ENCODE data around the gene TEP1.
A peak's percentile ranks its signal among the peaks of the same experiment; 100 is the strongest.
"Not testable (repeated sequence)": the region's sequence is repeated elsewhere in the genome, so short reads cannot be mapped to it uniquely, and the experiment has no call there.

TEP1 gene

DNA sequence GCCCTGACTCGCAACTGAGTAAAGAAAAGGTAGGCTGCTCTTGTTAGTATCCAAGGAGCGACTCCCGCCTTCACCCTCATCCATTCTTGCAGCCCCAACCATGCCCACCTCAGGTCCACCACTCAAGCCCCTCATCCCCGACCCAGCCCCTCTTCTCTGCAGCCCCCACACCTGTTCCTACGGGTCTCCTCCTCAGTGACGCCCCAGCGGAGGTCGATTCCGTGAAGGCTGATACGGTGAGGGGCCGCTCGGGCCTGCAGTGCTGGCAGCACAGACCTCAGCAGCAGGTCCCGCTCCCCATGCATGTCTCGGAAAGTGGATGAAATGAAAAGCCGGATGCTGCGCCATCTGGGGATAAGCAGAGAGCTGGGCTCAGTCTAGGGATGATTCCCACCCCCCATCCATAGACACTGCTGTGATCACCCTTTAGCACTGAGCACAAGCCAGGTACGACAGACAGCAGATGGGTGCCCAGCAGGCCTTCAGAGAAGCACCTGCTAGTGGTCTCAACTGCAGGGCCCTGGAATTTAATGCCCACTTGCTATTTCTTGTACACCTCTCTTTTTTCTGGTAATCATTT, 26.9 kb downstream of the TEP1 start:
- DNase-seq (ENCODE audit: low spot score) = no peak

DNA sequence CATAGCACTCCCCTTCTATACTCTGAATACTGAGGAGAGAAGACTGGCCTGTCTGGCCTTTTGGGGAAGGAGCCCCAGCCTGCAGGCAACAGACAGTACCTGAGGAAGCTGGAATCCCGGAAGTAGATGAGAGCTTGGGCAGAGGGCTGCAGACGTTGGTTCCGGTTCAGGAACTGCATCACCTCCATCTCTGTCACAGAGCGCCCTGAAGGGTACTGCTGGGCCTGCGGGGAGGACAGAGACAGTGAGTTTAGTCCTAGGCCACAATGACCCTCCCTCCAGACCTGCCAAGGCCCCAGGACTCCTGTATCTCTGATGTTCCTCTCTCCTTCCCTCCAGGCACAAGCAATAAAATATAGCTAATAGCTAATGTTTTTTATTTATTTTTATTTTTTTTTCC, 28.4 kb downstream of the TEP1 start:
- no peak for DNase-seq (ENCODE audit: low spot score)

DNA sequence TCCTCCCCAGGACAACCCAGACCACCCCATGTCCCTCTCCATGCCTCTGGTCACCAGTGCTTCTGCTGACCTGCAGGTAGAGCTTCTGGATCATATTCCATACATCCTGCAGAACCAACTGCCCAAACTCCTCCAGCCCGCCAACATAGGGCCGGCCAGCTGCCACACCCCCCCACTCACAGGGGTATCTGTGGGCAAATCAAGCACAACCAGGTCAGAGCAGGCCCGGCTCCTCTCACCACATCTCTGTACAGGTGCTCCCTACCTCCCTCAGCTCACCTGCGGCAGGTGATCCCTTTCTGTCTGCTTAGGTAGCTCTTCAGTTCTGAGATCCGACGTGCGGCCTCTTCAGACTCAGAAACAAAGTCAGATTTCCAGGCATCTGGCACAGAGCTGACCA, 29.0 kb downstream of the TEP1 start:
- DNase-seq (ENCODE audit: low spot score) = no peak

DNA sequence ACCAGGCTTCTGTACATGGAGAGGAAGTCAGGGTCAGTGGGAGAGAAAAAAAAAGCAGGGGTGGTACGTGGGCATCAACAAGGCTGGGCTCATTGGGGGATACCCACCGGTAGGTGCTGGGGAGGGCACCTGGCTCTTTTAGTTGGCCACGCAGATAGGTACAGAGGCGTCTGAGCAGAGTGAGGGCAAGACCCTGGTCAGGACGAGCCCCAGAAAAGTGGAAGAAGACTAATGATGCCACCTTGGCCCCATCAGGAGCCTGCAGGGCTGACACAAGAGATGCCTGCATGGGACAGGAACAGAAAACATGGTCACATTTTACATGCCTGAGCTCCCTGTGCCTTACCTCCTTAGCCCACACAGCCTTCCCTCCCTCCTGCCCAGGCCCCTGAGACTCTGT, 29.7 kb downstream of the TEP1 start:
- no peak for DNase-seq (ENCODE audit: low spot score)

DNA sequence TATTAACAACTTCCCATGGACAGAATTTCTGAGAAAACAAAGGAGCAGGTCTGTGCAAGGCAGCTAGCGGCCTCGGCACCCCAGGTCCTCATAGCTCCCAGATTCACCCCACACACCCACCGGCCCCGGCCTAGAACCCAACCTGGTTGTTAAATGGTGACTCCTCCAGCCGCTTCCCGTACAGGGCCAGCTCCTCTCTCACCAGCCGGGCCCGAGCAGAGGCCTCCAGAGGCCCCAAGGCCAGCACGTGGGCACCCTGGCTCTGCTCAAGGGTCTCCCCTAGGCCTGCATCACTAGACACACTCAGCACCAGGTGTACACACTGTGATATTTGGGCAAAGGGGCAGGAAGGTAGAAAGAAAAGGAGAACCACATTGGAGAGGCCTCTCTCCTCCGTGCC, 30.3 kb downstream of the TEP1 start:
- DNase-seq (ENCODE audit: low spot score) = no peak

DNA sequence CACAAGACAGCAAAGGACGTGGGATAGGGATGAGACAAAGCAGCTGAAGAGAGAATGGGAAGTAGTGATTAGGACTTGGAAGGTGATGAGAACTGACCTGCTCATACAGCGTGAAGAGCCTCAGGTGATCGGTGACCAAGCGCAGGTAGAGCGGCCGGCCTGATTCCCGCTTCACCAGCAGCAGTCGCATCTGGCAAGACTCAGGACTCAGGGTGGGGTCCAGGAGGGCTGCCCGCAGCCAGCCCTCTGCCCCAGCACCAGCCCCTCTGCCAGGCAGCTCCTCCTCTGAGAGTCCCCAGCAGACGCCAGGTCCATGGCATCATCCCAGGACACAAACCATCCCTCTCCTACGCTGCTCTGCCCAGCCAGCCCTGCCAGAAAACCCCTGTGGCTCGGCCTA, 30.8 kb downstream of the TEP1 start:
- DNase-seq (ENCODE audit: low spot score) = no peak

DNA sequence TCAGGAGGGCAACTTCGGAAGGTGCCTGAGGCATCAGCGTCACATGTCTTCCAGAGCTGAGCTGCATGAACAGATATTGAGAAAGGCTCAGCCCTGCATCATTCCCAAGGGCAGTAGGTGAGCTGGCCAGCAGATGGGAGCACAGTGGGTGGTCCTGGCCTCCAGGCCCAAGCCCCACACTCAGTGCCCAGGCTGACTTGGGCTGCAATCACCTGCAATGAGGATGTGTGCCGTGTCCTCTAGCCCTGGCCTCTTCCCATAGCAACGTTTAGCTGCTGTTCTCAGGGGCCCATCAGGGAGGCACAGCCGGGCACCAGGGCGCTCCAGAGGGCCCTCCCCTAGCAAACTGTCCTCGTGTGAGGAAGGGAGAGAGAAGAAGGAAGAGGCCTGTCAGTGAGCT, 32.0 kb downstream of the TEP1 start:
- DNase-seq (ENCODE audit: low spot score) = no peak

DNA sequence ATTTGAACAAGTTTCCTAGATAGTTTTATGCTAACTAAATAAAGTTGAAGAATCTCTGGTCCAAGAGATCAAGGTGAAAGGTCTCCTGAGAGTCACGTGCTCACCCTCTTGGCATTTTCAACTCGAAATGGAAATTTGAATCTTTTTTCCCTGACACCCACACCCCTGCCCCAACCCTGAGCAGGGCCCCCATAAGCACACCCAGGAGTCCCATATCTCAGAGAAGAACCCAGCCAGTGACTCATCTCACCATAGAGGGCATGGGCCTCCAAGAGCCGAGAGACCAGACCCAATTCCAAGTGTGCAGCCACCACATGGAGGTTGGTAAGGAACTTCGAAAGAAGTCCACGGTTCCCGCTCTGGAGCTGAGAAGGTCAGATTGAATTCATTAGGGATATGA, 32.6 kb downstream of the TEP1 start:
- no peak for DNase-seq (ENCODE audit: low spot score)

DNA sequence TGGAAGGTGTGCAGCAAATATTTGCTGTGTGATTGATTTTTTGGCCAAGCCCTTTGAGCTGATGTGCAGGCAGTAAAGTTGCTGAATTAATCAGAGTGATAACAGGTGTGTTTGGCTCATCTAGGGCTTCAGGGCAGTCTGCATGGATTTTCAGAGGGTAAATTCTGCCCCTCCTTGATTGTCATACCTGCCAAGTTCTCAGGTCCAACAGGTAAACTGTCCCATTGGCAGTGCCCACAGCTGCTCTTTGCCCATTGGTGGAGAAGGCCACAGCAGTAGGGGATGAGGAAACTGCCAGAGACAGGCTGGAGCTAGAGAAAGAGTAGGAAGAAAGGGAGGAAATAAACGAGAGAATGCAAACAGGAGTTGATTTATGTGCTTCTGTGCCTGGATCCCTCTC, 33.6 kb downstream of the TEP1 start:
- no peak for DNase-seq (ENCODE audit: low spot score)

DNA sequence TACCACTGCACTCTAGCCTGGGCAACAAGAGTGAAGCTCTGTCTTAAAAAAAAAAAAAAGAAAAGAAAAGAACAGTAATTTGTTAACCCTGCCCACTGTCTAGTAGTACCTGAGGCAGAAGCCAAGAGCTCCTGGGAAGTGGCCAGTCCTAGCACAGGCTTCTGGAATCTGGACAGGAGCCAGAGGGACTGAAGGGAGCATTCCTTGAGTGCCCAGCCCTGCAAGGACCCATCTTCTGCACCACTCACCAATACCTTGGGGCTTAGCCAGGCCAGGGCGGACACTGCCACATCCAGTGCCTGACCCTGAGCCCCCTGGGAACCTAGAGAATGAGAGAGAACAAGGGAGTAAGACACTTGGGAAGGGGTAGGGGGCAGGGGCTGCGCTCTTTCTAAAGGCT, 36.1 kb downstream of the TEP1 start:
- DNase-seq (ENCODE audit: low spot score) = no peak

DNA sequence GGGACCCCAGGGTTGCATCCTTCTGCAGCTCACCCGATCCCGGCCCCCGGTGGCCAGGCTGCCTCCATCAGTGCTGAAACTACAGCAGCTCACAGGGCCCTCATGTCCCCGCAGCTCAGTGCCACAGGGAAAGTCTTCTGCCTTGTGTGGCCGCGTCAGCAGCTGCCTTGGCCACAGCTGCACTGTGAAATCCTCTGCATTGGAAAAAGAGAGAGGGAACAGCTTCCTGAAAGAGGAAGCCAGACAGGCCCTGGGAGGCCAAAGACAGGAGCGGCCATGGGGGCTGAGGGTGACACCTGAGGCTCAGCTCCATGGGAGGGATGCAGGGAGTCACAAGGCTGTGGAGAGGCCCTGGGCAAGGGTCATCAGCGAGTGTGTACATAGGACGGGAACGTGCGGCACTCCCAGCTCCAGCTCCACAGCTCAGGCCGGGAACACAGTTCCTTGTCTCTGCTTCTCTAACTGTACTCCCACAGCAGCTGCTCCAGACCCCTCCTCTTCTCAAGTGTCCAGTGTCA, 37.2 kb downstream of the TEP1 start:
- no peak for DNase-seq (ENCODE audit: low spot score)

DNA sequence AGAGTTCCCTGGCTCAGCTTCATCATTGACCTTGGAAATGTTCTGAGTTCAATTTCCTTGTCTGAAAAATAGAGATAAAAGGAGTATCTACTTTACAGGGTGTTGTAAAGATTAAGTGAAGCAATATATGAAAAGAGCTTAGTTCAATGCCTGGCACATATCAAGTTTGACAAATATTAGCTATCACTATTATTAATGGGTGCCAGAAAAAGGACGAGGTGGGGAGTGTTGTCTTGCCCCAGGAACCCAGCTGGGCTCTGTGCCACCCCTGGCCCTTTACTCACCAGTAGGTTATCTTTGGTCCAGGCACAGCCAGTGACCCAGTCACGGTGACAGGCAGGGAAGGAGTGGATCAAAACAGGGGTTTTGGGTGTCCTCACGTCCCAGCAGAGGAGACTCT, 37.8 kb downstream of the TEP1 start:
- no peak for DNase-seq (ENCODE audit: low spot score)

DNA sequence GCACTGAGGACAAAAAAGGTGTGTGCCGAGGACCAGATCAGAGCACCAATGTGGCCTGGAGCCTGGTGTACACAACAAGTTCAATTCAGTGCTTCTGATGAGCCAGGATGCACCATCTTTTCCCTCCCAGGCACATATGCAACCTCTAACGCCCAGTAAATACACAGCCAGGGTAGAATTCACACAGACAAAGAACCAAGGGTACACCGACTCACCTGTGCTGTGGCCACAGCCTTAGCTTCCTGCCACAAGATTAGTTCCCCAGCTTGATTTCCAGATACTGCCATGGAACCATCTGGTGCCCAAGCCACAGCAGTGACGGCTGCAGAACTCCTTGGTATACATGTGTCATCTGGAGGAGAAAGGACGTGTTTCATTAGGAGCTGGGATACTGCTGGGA, 40.5 kb downstream of the TEP1 start:
- DNase-seq (ENCODE audit: low spot score) = no peak

DNA sequence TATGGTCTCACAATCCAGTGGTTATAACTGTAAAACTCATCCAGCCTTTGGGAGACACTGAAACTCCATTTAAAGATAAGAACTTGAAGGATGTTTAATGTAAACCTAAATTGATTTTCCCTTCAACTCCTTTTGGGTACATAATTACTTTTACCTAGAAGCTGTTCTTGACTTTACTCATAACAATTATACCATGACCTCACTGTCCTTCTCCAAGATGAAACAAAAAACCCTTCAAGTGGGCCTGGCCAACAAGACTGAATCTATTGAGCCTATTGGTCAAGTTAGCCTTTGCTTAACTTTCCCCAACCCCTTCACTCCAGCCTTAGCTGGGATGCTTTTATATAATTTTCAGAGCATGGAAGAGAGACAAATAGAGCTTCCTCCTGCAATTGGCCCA, 47.4 kb downstream of the TEP1 start:
- peak; percentile 14 for DNase-seq (ENCODE audit: low spot score)

DNA sequence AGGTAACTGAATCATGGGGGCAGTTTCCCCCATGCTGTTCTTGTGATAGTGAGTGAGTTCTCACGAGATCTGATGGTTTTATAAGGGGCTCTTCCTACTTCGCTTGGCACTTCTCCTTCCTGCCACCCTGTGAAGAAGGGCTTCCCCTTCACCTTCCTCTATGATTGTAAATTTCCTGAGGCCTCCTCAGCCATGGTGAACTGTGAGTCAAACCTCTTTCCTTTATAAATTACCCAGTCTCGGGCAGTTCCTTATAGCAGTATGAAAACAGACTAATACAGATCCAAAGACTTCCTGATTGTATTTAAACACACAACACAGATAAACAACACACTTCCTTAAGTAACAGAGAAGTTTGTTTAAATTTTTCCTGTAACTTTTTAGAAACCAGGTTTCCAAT, 54.8 kb downstream of the TEP1 start:
- DNase-seq (ENCODE audit: low spot score) = not testable (repeated sequence)

DNA sequence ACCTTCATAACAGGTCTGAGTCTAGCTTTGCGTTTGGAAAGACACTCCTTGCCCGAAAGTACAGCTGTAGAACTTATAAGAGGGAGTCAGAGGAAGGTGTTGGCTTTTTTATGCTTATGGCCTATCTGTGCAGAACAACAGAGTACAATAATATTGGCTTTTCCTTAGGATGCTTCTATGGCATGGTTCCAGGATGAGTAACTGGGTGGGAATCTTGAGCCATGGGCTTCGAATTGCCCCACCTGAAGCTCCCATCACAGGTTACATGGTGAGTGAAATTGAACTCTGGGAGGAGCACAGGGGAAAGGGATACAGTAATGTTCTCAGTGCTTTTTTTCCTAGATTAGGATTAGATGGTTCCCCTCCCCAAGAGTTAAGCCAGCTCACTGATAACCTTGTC, 56.9 kb downstream of the TEP1 start:
- no peak for DNase-seq (ENCODE audit: low spot score)

DNA sequence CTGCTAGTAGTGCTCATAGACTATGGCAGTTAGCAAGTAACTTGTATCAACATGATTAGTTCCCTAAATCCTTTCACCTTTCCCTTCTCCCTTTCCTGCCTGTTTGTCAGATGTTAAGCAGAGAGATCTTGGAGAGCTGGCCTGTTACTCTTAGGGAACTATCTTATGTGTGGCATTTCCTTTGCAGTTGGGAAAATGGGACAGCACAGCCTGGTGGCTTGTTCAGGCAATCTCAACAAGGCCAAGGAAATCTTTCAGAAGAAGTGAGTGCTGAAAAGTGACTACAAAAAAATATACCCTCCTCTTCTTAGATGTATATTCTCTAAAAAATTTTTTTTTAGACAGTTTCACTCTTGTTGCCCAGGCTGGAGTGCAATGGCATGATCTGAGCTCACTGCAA, 62.4 kb downstream of the TEP1 start:
- no peak for DNase-seq (ENCODE audit: low spot score)

DNA sequence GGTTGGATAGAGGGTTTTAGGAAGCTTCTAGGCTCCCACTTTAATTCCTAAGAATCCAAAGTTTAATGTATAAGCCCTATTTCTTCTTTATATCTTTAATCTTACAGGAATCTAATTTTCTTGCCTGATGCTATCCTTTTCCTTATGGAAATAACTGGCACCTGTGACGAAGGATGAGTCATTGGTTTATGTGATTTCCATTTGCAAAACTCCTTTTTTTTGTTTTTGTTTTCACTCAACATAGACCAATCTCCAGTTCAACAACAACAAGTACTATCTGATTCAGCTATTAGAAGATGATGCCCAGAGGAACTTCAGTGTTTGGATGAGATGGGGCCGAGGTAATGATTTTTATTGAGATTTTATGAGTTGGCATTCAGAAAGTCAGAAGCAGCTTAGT, 63.0 kb downstream of the TEP1 start:
- DNase-seq (ENCODE audit: low spot score) = no peak

DNA sequence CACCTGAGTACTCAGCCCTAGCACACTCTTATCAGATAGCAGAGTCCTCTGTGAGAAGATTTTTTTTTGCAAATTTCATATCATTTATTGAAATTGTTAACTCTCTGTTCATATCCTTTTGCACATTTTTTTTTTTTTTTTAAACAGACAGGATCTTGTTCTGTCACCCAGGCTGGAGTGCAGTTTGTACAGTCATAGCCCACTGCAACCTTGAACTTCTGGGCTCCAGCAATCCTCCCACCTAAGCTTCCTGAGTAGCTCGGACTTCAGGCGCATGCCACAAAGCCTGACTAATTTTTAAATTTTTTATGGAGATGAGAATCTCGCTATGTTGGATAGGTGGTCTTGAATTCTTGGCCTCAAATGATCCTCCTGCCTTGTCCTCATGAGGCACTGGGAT, 65.6 kb downstream of the TEP1 start:
- no peak for DNase-seq (ENCODE audit: low spot score)

DNA sequence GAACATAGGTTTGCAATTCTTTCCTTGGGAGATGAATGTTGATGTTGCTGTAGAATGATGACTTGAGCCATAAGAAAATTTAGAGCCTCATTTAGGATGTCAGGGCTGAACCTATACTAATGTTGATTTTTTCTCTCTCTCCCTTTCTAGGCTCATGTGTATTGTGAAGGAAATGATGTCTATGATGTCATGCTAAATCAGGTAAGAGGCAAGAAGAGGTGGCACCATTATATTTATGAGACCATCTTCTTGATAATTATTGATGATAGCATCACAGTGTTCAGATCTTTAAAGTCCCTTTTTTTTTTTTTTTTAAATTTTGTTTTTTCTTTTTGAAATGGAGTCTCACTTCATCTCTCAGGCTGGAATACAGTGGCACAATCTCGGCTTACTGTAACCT, 66.6 kb downstream of the TEP1 start:
- no peak for DNase-seq (ENCODE audit: low spot score)

DNA sequence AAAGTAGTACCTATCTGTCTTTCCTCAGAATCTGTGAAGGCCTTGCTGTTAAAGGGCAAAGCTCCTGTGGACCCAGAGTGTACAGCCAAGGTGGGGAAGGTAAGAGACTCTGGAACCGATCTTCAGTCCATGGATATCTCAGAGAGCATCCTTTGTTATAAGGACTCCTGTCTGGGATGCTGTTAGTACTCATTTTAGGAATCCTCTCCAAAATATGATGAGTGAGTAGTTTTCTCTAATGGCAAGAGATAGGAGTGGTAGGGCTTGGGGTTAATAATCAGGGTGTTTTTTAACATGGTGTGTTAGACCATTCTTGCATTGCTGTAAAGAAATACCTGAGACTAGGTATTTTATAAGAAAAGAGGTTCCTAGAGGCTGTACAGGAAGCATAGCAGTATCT, 67.9 kb downstream of the TEP1 start:
- no peak for DNase-seq (ENCODE audit: low spot score)

DNA sequence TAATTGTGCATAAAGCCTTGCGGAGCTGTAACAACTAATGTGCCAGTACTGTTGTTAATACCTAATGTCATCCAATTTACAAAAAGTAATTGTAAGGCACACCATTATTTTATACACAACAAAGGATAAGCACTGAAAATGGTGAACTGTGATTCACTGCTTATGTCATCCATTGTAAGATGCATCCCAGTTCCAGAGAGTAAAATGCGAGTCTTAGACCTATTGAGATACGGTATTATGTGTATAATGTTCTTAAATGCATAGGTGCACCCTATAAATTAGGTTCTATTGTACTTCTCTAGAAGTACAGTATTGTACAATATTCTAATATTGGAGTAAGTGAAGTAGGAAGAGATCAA, 69.5 kb downstream of the TEP1 start:
- DNase-seq (ENCODE audit: low spot score) = no peak

DNA sequence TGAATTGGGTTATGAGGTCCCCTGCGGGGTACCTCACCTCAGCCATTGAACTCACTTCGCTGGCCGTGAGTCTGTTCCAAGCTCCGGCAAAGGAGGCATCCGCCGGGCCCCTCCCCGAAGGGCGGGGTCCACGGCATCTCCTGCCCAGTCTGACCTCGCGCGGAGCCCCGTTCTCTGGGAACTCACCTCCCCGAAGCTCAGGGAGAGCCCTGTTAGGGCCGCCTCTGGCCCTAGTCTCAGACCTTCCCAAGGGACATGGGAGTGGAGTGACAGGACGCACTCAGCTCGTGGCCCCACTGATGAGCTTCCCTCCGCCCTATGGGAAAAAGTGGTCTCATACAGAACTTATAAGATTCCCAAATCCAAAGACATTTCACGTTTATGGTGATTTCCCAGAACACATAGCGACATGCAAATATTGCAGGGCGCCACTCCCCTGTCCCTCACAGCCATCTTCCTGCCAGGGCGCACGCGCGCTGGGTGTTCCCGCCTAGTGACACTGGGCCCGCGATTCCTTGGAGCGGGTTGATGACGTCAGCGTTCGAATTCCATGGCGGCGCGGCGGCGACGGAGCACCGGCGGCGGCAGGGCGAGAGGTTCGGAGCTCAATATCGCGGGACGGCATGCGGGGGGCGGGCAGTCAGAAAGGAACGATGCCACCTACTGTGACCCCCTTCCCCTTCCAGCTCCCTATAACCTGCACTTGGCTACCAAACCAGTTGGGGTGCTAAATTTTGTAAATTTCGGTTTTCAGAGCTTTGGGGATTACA, 70.0 kb downstream of the TEP1 start, which contains the start of gene PARP2:
Gene PARP2, plus strand, starts transcription at position 544 of the 770 bp plus-strand sequence. Its CDS starts 7 bp downstream, at position 551.
- peak; percentile 99 for DNase-seq (ENCODE audit: low spot score)

DNA sequence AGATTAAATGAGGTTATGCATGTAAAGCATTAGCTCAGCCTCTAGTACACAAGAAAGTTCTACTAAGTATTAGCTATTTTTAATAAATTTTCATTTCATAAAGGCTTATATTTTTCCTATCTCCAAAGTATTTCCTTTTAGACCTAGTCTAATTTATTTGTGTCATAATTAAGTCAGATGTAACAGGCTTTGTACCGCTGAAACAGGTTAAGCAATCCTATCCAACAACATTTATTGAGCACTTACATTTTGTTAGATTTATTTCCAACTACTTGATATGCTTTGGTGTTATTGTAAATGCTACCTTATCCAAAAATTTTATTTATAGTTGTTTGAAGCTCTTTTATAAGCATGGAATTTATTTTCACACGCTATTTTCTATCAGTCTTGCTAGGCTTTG, 71.7 kb downstream of the TEP1 start:
- DNase-seq (ENCODE audit: low spot score) = no peak

Measured in activated CD4-positive, alpha-beta T cell treated with anti-CD3 and anti-CD28 coated beads, Interleukin-2, Interleukin-4, amounts not matched to agents 100 ng/mL and 50 ng/mL, durations not matched to agents 16 hours and 8 hours (primary cell).